Stomach smooth muscle (tissue), 2 donors: Measurements from ENCODE around the gene ATP5PO.
A peak's percentile ranks its signal among the peaks of the same experiment; 100 is the strongest.
"Not testable (repeated sequence)": the region's sequence is repeated elsewhere in the genome, so short reads cannot be mapped to it uniquely, and the experiment has no call there.

Experiments
- H3K27ac ChIP-seq: one replicate; pipeline ENCODE4 v1.7.0; 2013; ENCODE audit warnings: mild to moderate bottlenecking, low read length, inconsistent platforms
- H3K27me3 ChIP-seq, 2 donors: one replicate each; pipeline ENCODE4 v1.7.0; 2013; ENCODE audit warnings: low read length in 2 of 2; ENCODE audit not compliant: insufficient read depth in 2 of 2, control insufficient read depth in 1 of 2
- H3K36me3 ChIP-seq, 2 donors: one replicate each; pipeline ENCODE4 v1.7.0; 2013; ENCODE audit warnings: low read length in 2 of 2; ENCODE audit not compliant: control insufficient read depth in 2 of 2, insufficient read depth in 2 of 2
- H3K4me1 ChIP-seq: one replicate; pipeline ENCODE4 v1.7.0; 2013; ENCODE audit warnings: low read length; ENCODE audit not compliant: control insufficient read depth, insufficient read depth
- H3K4me3 ChIP-seq, 2 donors: one replicate each; pipeline ENCODE4 v1.7.0; 2013; ENCODE audit warnings: low read length in 2 of 2
- H3K9ac ChIP-seq, 2 donors: one replicate each; pipeline ENCODE4 v1.7.0; 2013; ENCODE audit warnings: low read length in 2 of 2, mild to moderate bottlenecking in 1 of 2
- H3K9me3 ChIP-seq, 2 donors: one replicate each; pipeline ENCODE4 v1.7.0; 2013; ENCODE audit warnings: low read length in 2 of 2; ENCODE audit not compliant: control insufficient read depth in 2 of 2
- donor health status: healthy.
- donor health status: Pancreatic carcinoma.

Gene ATP5PO

GRCh38 chr21:33940164-33940880, 24.7 kb upstream of the ATP5PO start:
- H3K27ac ChIP-seq, result peak overlapping the region; percentile 86
- peaks cover 16% of the 10 kb centered on the region for H3K4me1 ChIP-seq

GRCh38 chr21:33939226-33939625, 23.6 kb upstream of the ATP5PO start:
- Histone ChIP-seq H3K4me3 (no peak overlapping the region), H3K9ac (peak overlapping the region in 1 of 2 donors; percentile 23), H3K27me3 (no peaks in the 10 kb centered on the region), H3K4me1 (peaks cover 16% of the 10 kb centered on the region), H3K36me3 (no peaks in the 10 kb centered on the region), H3K9me3 (no peaks in the 10 kb centered on the region), H3K27ac (peak overlapping the region; percentile 6)

More at GRCh38 chr21:33940164-33940880, 24.7 kb upstream of the ATP5PO start:
- Histone ChIP-seq H3K9ac (peak overlapping the region; percentile 47 to 55), H3K4me3 (no peak overlapping the region), H3K9me3 (no peaks in the 10 kb centered on the region), H3K36me3 (no peaks in the 10 kb centered on the region), H3K27me3 (no peaks in the 10 kb centered on the region)

- Histone ChIP-seq H3K27me3 (no peaks in the 10 kb centered on the region), H3K9me3 (no peaks in the 10 kb centered on the region), H3K36me3 (no peaks in the 10 kb centered on the region), H3K27ac (no peak overlapping the region), H3K9ac (no peak overlapping the region), H3K4me1 (peaks cover 16% of the 10 kb centered on the region), H3K4me3 (no peak overlapping the region)
Observed at GRCh38 chr21:33938381-33938780, 22.8 kb upstream of the ATP5PO start.

GRCh38 chr21:33937931-33938339, 22.3 kb upstream of the ATP5PO start:
- Histone ChIP-seq H3K9ac (no peak overlapping the region), H3K36me3 (no peaks in the 10 kb centered on the region), H3K27me3 (no peaks in the 10 kb centered on the region), H3K4me1 (peaks cover 16% of the 10 kb centered on the region), H3K9me3 (no peaks in the 10 kb centered on the region), H3K4me3 (no peak overlapping the region), H3K27ac (no peak overlapping the region)

- Histone ChIP-seq H3K9me3 (no peaks in the 10 kb centered on the region), H3K4me3 (no peak overlapping the region), H3K27me3 (no peaks in the 10 kb centered on the region), H3K36me3 (no peaks in the 10 kb centered on the region), H3K4me1 (peaks cover 18% of the 10 kb centered on the region), H3K27ac (peak overlapping the region; percentile 46), H3K9ac (no peak overlapping the region)
Observed at GRCh38 chr21:33937146-33937545, 21.5 kb upstream of the ATP5PO start.

- Histone ChIP-seq H3K36me3 (no peaks in the 10 kb centered on the region), H3K9ac (no peak overlapping the region), H3K27me3 (no peaks in the 10 kb centered on the region), H3K9me3 (no peaks in the 10 kb centered on the region), H3K4me3 (no peak overlapping the region), H3K27ac (peak overlapping the region; percentile 46), H3K4me1 (peaks cover 23% of the 10 kb centered on the region)
Observed at GRCh38 chr21:33936301-33937038, 20.9 kb upstream of the ATP5PO start.

GRCh38 chr21:33932731-33933130, 17.1 kb upstream of the ATP5PO start:
- Histone ChIP-seq H3K9me3 (no peaks in the 10 kb centered on the region), H3K4me1 (peaks cover 14% of the 10 kb centered on the region), H3K27ac (no peak overlapping the region), H3K9ac (no peak overlapping the region), H3K4me3 (peak overlapping the region in 1 of 2 donors; percentile 60), H3K27me3 (no peaks in the 10 kb centered on the region), H3K36me3 (no peaks in the 10 kb centered on the region)

GRCh38 chr21:33931799-33932390, 16.3 kb upstream of the ATP5PO start:
- peaks cover 14% of the 10 kb centered on the region for H3K4me1 ChIP-seq
- peak overlapping the region; percentile 21 to 62 for H3K9ac ChIP-seq
- no peak overlapping the region for H3K27ac ChIP-seq
- H3K36me3 ChIP-seq, result no peaks in the 10 kb centered on the region
- H3K27me3 ChIP-seq, result no peaks in the 10 kb centered on the region
- H3K9me3 ChIP-seq, result no peaks in the 10 kb centered on the region
- peak overlapping the region; percentile 60 to 78 for H3K4me3 ChIP-seq

- peak overlapping the region; percentile 60 to 78 for H3K4me3 ChIP-seq
- H3K27ac ChIP-seq, H3K9me3 ChIP-seq, H3K36me3 ChIP-seq, H3K9ac ChIP-seq, H3K27me3 ChIP-seq: not testable (repeated sequence)
- peaks cover 11% of the 10 kb centered on the region for H3K4me1 ChIP-seq
Observed at GRCh38 chr21:33931052-33931798, 15.6 kb upstream of the ATP5PO start.

- H3K27ac ChIP-seq, H3K36me3 ChIP-seq, H3K4me3 ChIP-seq, H3K9me3 ChIP-seq, H3K9ac ChIP-seq, H3K27me3 ChIP-seq: not testable (repeated sequence)
- peaks cover 12% of the 10 kb centered on the region for H3K4me1 ChIP-seq
Observed at GRCh38 chr21:33926248-33926647, 10.6 kb upstream of the ATP5PO start.
